Liver (tissue), 9 donors: Measurements from ENCODE around the gene KIAA0930. TPM values are rescaled to one million over a fixed set of nuclear protein-coding genes. Genes with fewer than 3 reads are reported as not detected.

Source experiments
- DNase-seq: peaks from one replicate; pipeline ENCODE4 v3.0.0-alpha.2; 2017; ENCODE audit warnings: low spot score
- H3K27ac ChIP-seq, 2 donors: one replicate each; pipeline ENCODE4 v1.7.0; 2013; ENCODE audit warnings: inconsistent platforms in 2 of 2, low read length in 2 of 2, control low read depth in 1 of 2, low read depth in 1 of 2, mild to moderate bottlenecking in 1 of 2
- H3K27me3 ChIP-seq, 4 donors: one replicate each; pipeline versions ENCODE4 v1.6.1 to v1.7.0; 2013; ENCODE audit warnings: low read length in 3 of 4, inconsistent platforms in 1 of 4, mild to moderate bottlenecking in 1 of 4, moderate library complexity in 1 of 4; ENCODE audit not compliant: control insufficient read depth in 4 of 4, insufficient read depth in 4 of 4
- H3K36me3 ChIP-seq, 4 donors: one replicate each; pipeline versions ENCODE4 v1.6.1 to v1.7.0; 2013; ENCODE audit warnings: low read length in 3 of 4, mild to moderate bottlenecking in 3 of 4, low read depth in 1 of 4, moderate library complexity in 1 of 4; ENCODE audit not compliant: control insufficient read depth in 4 of 4, insufficient read depth in 3 of 4
- H3K4me1 ChIP-seq, 4 donors: one replicate each; pipeline versions ENCODE4 v1.6.1 to v1.7.0; 2013; ENCODE audit warnings: low read length in 3 of 4, mild to moderate bottlenecking in 3 of 4, moderate library complexity in 1 of 4; ENCODE audit not compliant: control insufficient read depth in 4 of 4, insufficient read depth in 4 of 4
- H3K4me3 ChIP-seq, 3 donors: one replicate each; pipeline versions ENCODE4 v1.6.1 to v1.7.0; 2013; ENCODE audit warnings: low read length in 3 of 3, control low read depth in 1 of 3, low read depth in 1 of 3, mild to moderate bottlenecking in 1 of 3
- H3K9ac ChIP-seq, 2 donors: one replicate each; pipeline ENCODE4 v1.7.0; 2013; ENCODE audit warnings: low read length in 2 of 2, mild to moderate bottlenecking in 2 of 2, moderate library complexity in 2 of 2, control low read depth in 1 of 2, low read depth in 1 of 2
- H3K9me3 ChIP-seq, 4 donors: one replicate each; pipeline versions ENCODE4 v1.6.1 to v1.7.0; 2013; ENCODE audit warnings: low read length in 3 of 4; ENCODE audit not compliant: control insufficient read depth in 4 of 4
- EGR1 ChIP-seq, 2 donors: IDR thresholded peaks; 2 replicates each; pipeline ENCODE4 v1.6.1; 2016 to 2018; ENCODE audit warnings: antibody characterized with exemption in 2 of 2, low read depth in 2 of 2
- FOXA1 ChIP-seq: IDR thresholded peaks from 2 replicates; pipeline ENCODE4 v1.6.1; 2016; ENCODE audit warnings: antibody characterized with exemption
- FOXA2 ChIP-seq: IDR thresholded peaks from 2 replicates; pipeline ENCODE4 v1.6.1; 2016; ENCODE audit warnings: antibody characterized with exemption
- GABPA ChIP-seq, 2 donors: IDR thresholded peaks in 1 of 2; conservative IDR thresholded peaks in 1 of 2; 2 replicates each; pipeline ENCODE4 v1.6.1; 2016; ENCODE audit warnings: antibody characterized with exemption in 2 of 2, mild to moderate bottlenecking in 1 of 2, moderate library complexity in 1 of 2
- HNF4A ChIP-seq, 2 donors: conservative IDR thresholded peaks; 2 replicates each; pipeline ENCODE4 v1.6.1; 2016; ENCODE audit warnings: antibody characterized with exemption in 2 of 2, mild to moderate bottlenecking in 2 of 2
- HNF4G ChIP-seq: IDR thresholded peaks from 2 replicates; pipeline ENCODE4 v1.6.1; 2016; ENCODE audit warnings: antibody characterized with exemption
- JUND ChIP-seq, 2 donors: IDR thresholded peaks; 2 replicates each; pipeline ENCODE4 v1.6.1; 2016; ENCODE audit warnings: antibody characterized with exemption in 2 of 2
- NR2F2 ChIP-seq: IDR thresholded peaks from 2 replicates; pipeline ENCODE4 v1.6.1; 2016; ENCODE audit warnings: antibody characterized with exemption
- RXRA ChIP-seq, 2 donors: IDR thresholded peaks; 2 replicates each; pipeline ENCODE4 v1.6.1; 2017 to 2018; ENCODE audit warnings: antibody characterized with exemption in 2 of 2, mild to moderate bottlenecking in 1 of 2
- SP1 ChIP-seq: IDR thresholded peaks from 2 replicates; pipeline ENCODE4 v1.6.1; 2018; ENCODE audit warnings: antibody characterized with exemption, mild to moderate bottlenecking
- TAF1 ChIP-seq: conservative IDR thresholded peaks from 2 replicates; pipeline ENCODE4 v1.6.1; 2016; ENCODE audit warnings: antibody characterized with exemption, mild to moderate bottlenecking
- YY1 ChIP-seq: IDR thresholded peaks from 2 replicates; pipeline ENCODE4 v1.6.1; 2016; ENCODE audit warnings: antibody characterized with exemption, mild to moderate bottlenecking
- WGBS: extraction: QIAGEN DNeasy Blood & Tissue Kit; methylation state at CpG from one replicate; pipeline ENCODE4 v1.1.7; 2013; 5-methylcytosine and 5-hydroxymethylcytosine counted together
- polyA plus RNA-seq, 2 donors: library from polyadenylated mRNA; stranded (reverse) in 1 of 2; unstranded in 1 of 2; fragments of 200-250 nt in 1 of 2; fragments of >200 nt in 1 of 2; fragmentation: Nextera tagmentation in 1 of 2; extraction: Ambion mirVana in 1 of 2; gene quantifications; one replicate each; pipeline versions ENCODE4 v1.2.1 to v1.2.3, GENCODE V29; 2013 to 2015
- total RNA-seq, 2 donors: library from RNA; depleted of rRNA; stranded (reverse); fragments of >200 nt; gene quantifications; one replicate each; pipeline ENCODE4 v1.2.3, GENCODE V29; 2014
- TF ChIP-seq, protein P1 (sequence below): IDR thresholded peaks from 2 replicates; pipeline ENCODE4 v1.6.1; 2016; ENCODE audit warnings: antibody characterized with exemption
- TF ChIP-seq, protein P2 (sequence below): IDR thresholded peaks from 2 replicates; pipeline ENCODE4 v1.6.1; 2016; ENCODE audit warnings: antibody characterized with exemption
- TF ChIP-seq, protein P3 (sequence below): IDR thresholded peaks from 2 replicates; pipeline ENCODE4 v1.6.1; 2016; ENCODE audit warnings: antibody characterized with exemption
- TF ChIP-seq, protein P4 (sequence below): IDR thresholded peaks from 2 replicates; pipeline ENCODE4 v1.6.1; 2016; ENCODE audit warnings: antibody characterized with exemption, mild to moderate bottlenecking
- TF ChIP-seq, protein P5 (sequence below): fragments of 150-350 bp; IDR thresholded peaks from 2 replicates; pipeline ENCODE4 v1.5.1; 2017; ENCODE audit warnings: improper control_type of control experiment, low read depth, low read length; ENCODE audit not compliant: missing input control
- donor health status: healthy.
- donor health status: healthy.
- donor health status: healthy.
- donor health status: healthy.
- donor health status: healthy.

The KIAA0930 gene
- total and polyA plus RNA-seq, 4 donors = 6.1 to 30.0 (median 17.6) TPM

DNA sequence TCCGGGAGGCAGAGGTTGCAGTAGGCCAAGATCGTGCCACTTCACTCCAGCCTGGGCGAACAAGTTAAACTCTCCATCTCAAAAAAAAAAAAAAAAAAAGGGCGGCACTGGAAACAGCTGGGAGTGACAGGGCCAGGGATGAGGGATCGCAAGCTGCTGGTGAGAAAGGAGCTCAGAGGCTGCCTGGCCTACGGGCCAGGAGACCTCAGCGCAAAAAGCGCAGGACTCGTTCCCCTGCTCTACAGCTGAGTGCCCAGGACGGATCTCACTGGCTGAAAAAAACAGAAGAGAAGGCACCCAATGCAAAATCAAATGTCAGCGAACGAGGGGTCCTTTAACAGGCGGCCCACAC lies 77.6 kb downstream of the KIAA0930 start:
- 6% methylated on average over 13 of the region's 13 CpGs for WGBS
- no peak for DNase-seq
- Histone ChIP-seq H3K4me3 (peak overlapping the region; percentile 71 to 97 (median 93)), H3K27ac (peak overlapping the region; percentile 72 to 95), H3K27me3 (no peaks in the 10 kb centered on the region), H3K36me3 (peaks cover 0 to 3% (median 0%) of the 10 kb centered on the region in 4 donors), H3K9ac (peak overlapping the region; percentile 79 to 87), H3K9me3 (no peaks in the 10 kb centered on the region), H3K4me1 (peaks cover 9 to 14% (median 11%) of the 10 kb centered on the region in 4 donors)
- TF ChIP-seq TAF1 (no peak), FOXA1 (no peak), RXRA (IDR thresholded peaks at IDR 0.05) (no peak), SP1 (no peak), HNF4G (no peak), EGR1 (IDR thresholded peaks at IDR 0.05; ENCODE audit: low read depth in 2 of 2) (no peak), HNF4A (conservative IDR thresholded peaks at IDR 0.05) (no peak), NR2F2 (no peak), FOXA2 (no peak), YY1 (no peak), JUND (IDR thresholded peaks at IDR 0.05) (no peak), GABPA (IDR thresholded peaks at IDR 0.05 in 1 of 2, conservative IDR thresholded peaks at IDR 0.05 in 1 of 2) (no peak)
- TF ChIP-seq, protein P1, sequence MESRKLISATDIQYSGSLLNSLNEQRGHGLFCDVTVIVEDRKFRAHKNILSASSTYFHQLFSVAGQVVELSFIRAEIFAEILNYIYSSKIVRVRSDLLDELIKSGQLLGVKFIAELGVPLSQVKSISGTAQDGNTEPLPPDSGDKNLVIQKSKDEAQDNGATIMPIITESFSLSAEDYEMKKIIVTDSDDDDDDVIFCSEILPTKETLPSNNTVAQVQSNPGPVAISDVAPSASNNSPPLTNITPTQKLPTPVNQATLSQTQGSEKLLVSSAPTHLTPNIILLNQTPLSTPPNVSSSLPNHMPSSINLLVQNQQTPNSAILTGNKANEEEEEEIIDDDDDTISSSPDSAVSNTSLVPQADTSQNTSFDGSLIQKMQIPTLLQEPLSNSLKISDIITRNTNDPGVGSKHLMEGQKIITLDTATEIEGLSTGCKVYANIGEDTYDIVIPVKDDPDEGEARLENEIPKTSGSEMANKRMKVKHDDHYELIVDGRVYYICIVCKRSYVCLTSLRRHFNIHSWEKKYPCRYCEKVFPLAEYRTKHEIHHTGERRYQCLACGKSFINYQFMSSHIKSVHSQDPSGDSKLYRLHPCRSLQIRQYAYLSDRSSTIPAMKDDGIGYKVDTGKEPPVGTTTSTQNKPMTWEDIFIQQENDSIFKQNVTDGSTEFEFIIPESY = no peak
- TF ChIP-seq, protein P2, sequence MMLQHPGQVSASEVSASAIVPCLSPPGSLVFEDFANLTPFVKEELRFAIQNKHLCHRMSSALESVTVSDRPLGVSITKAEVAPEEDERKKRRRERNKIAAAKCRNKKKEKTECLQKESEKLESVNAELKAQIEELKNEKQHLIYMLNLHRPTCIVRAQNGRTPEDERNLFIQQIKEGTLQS = no peak
- TF ChIP-seq, protein P3, sequence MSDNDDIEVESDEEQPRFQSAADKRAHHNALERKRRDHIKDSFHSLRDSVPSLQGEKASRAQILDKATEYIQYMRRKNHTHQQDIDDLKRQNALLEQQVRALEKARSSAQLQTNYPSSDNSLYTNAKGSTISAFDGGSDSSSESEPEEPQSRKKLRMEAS = no peak
- TF ChIP-seq, protein P4, sequence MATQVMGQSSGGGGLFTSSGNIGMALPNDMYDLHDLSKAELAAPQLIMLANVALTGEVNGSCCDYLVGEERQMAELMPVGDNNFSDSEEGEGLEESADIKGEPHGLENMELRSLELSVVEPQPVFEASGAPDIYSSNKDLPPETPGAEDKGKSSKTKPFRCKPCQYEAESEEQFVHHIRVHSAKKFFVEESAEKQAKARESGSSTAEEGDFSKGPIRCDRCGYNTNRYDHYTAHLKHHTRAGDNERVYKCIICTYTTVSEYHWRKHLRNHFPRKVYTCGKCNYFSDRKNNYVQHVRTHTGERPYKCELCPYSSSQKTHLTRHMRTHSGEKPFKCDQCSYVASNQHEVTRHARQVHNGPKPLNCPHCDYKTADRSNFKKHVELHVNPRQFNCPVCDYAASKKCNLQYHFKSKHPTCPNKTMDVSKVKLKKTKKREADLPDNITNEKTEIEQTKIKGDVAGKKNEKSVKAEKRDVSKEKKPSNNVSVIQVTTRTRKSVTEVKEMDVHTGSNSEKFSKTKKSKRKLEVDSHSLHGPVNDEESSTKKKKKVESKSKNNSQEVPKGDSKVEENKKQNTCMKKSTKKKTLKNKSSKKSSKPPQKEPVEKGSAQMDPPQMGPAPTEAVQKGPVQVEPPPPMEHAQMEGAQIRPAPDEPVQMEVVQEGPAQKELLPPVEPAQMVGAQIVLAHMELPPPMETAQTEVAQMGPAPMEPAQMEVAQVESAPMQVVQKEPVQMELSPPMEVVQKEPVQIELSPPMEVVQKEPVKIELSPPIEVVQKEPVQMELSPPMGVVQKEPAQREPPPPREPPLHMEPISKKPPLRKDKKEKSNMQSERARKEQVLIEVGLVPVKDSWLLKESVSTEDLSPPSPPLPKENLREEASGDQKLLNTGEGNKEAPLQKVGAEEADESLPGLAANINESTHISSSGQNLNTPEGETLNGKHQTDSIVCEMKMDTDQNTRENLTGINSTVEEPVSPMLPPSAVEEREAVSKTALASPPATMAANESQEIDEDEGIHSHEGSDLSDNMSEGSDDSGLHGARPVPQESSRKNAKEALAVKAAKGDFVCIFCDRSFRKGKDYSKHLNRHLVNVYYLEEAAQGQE = no peak
- TF ChIP-seq, protein P5, sequence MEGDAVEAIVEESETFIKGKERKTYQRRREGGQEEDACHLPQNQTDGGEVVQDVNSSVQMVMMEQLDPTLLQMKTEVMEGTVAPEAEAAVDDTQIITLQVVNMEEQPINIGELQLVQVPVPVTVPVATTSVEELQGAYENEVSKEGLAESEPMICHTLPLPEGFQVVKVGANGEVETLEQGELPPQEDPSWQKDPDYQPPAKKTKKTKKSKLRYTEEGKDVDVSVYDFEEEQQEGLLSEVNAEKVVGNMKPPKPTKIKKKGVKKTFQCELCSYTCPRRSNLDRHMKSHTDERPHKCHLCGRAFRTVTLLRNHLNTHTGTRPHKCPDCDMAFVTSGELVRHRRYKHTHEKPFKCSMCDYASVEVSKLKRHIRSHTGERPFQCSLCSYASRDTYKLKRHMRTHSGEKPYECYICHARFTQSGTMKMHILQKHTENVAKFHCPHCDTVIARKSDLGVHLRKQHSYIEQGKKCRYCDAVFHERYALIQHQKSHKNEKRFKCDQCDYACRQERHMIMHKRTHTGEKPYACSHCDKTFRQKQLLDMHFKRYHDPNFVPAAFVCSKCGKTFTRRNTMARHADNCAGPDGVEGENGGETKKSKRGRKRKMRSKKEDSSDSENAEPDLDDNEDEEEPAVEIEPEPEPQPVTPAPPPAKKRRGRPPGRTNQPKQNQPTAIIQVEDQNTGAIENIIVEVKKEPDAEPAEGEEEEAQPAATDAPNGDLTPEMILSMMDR = no peak
